ENCODE results near the gene RALY. TPM values are rescaled to one million over a fixed set of nuclear protein-coding genes. Genes with fewer than 3 reads are reported as not detected.

The RALY gene
- polyA plus RNA-seq, 1 donor: 110 TPM

DNA sequence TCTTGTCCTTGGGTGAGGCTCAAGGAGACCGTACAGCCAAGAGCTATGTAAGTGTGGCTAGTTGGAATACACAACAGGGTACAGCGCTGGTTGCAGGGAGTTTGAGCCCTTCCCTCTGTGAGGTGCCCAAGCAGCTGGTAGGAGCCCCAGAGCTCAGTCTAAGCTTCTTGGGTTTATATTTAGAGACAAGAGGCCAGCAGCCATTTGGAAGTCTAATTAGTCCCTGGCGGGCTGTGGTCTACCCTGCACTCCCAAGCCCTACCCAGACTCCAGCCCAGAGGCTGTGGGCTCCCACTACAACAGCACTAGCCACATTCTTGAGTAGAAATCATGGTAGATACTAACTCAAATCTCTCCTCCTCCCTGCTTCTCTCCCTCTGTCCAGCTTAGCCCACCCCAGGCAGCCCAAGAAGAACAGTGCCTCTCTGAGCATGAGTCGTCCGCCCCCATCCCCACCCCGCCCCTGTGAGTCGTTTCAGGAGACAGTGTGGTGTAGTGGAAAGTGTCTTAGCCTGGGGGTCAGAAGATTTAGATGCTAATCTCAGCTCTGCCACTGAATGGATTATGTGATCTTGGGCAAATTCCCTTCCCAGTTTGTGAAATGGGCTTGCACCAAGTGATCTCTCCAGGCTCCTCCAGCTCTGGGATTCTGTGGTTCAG, 80.5 kb downstream of the RALY start:
- Histone ChIP-seq H3K36me3 (ENCODE audit: control insufficient read depth, insufficient read depth, low read length) (peaks cover 70% of the 10 kb centered on the region), H3K9me3 (ENCODE audit: control insufficient read depth, low read depth, low read length) (no peaks in the 10 kb centered on the region), H3K27me3 (ENCODE audit: control insufficient read depth, insufficient read depth, low read length) (no peaks in the 10 kb centered on the region), H3K27ac (ENCODE audit: low read length) (no peak overlapping the region), H3K4me3 (ENCODE audit: low read length) (no peak overlapping the region), H3K4me1 (ENCODE audit: control insufficient read depth, insufficient read depth, low read length) (no peaks in the 10 kb centered on the region)
- no CpG with 5 or more reads among the region's 7 CpGs for WGBS (ENCODE audit: insufficient coverage, low lambda C conversion rate)
- no peak for DNase-seq

DNA sequence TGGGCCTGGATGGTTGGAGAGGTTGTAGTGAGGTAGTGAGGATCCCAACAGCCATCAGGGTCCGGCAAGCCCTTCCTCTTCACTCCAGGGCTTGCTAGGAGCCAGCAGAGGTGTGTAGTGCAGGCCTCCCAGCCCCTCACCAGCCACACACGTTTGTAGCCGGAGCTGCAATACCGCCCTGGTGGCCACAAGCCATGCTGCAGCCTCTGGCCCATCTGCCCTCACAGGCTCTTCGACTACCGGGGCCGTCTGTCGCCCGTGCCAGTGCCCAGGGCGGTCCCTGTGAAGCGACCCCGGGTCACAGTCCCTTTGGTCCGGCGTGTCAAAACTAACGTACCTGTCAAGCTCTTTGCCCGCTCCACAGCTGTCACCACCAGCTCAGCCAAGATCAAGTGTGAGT, 81.9 kb downstream of the RALY start:
- Histone ChIP-seq H3K27ac (ENCODE audit: low read length) (no peak overlapping the region), H3K36me3 (ENCODE audit: control insufficient read depth, insufficient read depth, low read length) (peaks cover 84% of the 10 kb centered on the region), H3K27me3 (ENCODE audit: control insufficient read depth, insufficient read depth, low read length) (no peaks in the 10 kb centered on the region), H3K9me3 (ENCODE audit: control insufficient read depth, low read depth, low read length) (no peaks in the 10 kb centered on the region), H3K4me1 (ENCODE audit: control insufficient read depth, insufficient read depth, low read length) (no peaks in the 10 kb centered on the region), H3K4me3 (ENCODE audit: low read length) (no peak overlapping the region)
- DNase-seq: no peak
- WGBS (ENCODE audit: insufficient coverage, low lambda C conversion rate): 100% methylated on average over 1 of the region's 16 CpGs

DNA sequence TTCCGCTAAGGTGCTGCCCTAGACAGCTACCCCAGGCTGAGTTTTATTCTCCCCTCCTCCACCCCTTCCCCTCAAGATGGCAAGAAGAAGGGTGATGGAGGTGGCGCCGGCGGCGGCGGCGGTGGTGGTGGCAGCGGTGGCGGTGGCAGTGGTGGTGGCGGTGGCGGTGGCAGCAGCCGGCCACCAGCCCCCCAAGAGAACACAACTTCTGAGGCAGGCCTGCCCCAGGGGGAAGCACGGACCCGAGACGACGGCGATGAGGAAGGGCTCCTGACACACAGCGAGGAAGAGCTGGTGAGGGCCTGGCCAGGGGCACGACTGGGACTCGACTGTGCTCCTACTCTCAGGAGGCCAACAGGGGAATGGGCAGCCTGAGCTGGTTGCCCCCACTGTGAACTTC, 83.2 kb downstream of the RALY start:
- peaks cover 92% of the 10 kb centered on the region for H3K36me3 ChIP-seq (ENCODE audit: control insufficient read depth, insufficient read depth, low read length)
- no CpG with 5 or more reads among the region's 20 CpGs for WGBS (ENCODE audit: insufficient coverage, low lambda C conversion rate)
- no peaks in the 10 kb centered on the region for H3K4me1 ChIP-seq (ENCODE audit: control insufficient read depth, insufficient read depth, low read length)
- no peak for DNase-seq
- H3K27ac ChIP-seq (ENCODE audit: low read length): no peak overlapping the region
- no peaks in the 10 kb centered on the region for H3K9me3 ChIP-seq (ENCODE audit: control insufficient read depth, low read depth, low read length)
- no peaks in the 10 kb centered on the region for H3K27me3 ChIP-seq (ENCODE audit: control insufficient read depth, insufficient read depth, low read length)
- H3K4me3 ChIP-seq (ENCODE audit: low read length): no peak overlapping the region

DNA sequence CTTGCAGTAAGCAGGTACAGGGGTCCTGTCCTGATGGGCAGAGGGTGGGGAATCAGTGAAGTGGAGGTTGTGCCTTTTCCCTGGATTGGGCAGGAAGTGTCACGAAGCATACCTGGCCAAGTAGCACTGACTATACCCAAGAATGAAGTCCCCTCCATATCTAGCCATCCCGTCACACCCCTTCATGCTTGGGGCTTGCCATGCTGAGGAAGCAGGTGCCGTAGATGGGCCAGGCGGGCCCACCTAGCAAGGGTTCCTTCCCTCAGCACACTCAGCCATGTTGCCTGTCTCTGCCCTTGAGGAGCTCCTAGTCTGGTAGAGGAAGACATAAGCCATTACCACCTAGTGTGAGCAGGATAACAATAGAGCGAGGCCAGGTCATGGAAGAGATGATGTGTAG, 84.8 kb downstream of the RALY start:
- peaks cover 94% of the 10 kb centered on the region for H3K36me3 ChIP-seq (ENCODE audit: control insufficient read depth, insufficient read depth, low read length)

GRCh38 chr20:34079818-34080217, 86.1 kb downstream of the RALY start:
- peaks cover 94% of the 10 kb centered on the region for H3K36me3 ChIP-seq (ENCODE audit: control insufficient read depth, insufficient read depth, low read length)
- WGBS (ENCODE audit: insufficient coverage, low lambda C conversion rate): no CpG with 5 or more reads among the region's 6 CpGs
- DNase-seq: no peak

More for the DNA sequence above, 84.8 kb downstream of the RALY start:
- H3K9me3 ChIP-seq (ENCODE audit: control insufficient read depth, low read depth, low read length): no peaks in the 10 kb centered on the region
- H3K27ac ChIP-seq (ENCODE audit: low read length): no peak overlapping the region
- no peak overlapping the region for H3K4me3 ChIP-seq (ENCODE audit: low read length)
- no CpG with 5 or more reads among the region's 5 CpGs for WGBS (ENCODE audit: insufficient coverage, low lambda C conversion rate)
- H3K4me1 ChIP-seq (ENCODE audit: control insufficient read depth, insufficient read depth, low read length): no peaks in the 10 kb centered on the region
- no peak for DNase-seq
- H3K27me3 ChIP-seq (ENCODE audit: control insufficient read depth, insufficient read depth, low read length): no peaks in the 10 kb centered on the region

DNA sequence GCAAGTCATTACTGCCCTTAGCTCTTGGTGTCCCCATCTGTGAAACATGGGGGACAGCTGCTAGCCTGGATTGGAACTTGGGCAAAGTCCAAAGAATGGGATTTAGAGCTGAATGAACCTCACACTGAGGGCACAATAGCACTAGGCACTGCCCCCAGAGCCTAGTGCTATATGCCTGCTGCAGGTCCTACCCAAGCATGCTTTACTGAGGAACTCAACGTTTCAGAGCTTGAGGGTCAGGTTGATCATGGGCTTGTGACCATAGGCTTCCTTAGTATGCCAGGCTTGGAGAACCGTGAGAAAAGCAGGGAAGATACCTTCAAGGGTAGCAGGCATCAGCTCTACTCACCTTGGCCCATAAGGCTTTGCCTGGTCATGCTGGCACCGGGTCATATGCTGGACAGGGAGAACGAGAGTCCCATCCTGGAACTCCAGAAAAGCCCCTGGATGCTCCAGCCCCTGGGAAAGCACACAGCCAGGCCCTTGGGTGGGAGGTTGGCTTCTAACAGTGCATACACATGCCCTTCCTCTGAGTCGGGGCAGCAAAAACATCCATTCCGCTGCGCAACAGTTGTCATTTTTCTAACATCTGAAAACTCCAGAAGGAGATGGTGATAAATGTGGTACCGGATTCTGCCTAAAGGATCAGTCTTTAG, 88.6 kb downstream of the RALY start:
- H3K4me1 ChIP-seq (ENCODE audit: control insufficient read depth, insufficient read depth, low read length): no peaks in the 10 kb centered on the region
- no peak overlapping the region for H3K4me3 ChIP-seq (ENCODE audit: low read length)
- no peak for DNase-seq
- no peak overlapping the region for H3K27ac ChIP-seq (ENCODE audit: low read length)
- no CpG with 5 or more reads among the region's 8 CpGs for WGBS (ENCODE audit: insufficient coverage, low lambda C conversion rate)
- no peaks in the 10 kb centered on the region for H3K9me3 ChIP-seq (ENCODE audit: control insufficient read depth, low read depth, low read length)
- H3K36me3 ChIP-seq (ENCODE audit: control insufficient read depth, insufficient read depth, low read length): peaks cover 86% of the 10 kb centered on the region
- H3K27me3 ChIP-seq (ENCODE audit: control insufficient read depth, insufficient read depth, low read length): no peaks in the 10 kb centered on the region

More at GRCh38 chr20:34079818-34080217, 86.1 kb downstream of the RALY start:
- Histone ChIP-seq H3K27me3 (ENCODE audit: control insufficient read depth, insufficient read depth, low read length) (no peaks in the 10 kb centered on the region), H3K9me3 (ENCODE audit: control insufficient read depth, low read depth, low read length) (no peaks in the 10 kb centered on the region), H3K27ac (ENCODE audit: low read length) (no peak overlapping the region), H3K4me1 (ENCODE audit: control insufficient read depth, insufficient read depth, low read length) (no peaks in the 10 kb centered on the region), H3K4me3 (ENCODE audit: low read length) (no peak overlapping the region)

DNA sequence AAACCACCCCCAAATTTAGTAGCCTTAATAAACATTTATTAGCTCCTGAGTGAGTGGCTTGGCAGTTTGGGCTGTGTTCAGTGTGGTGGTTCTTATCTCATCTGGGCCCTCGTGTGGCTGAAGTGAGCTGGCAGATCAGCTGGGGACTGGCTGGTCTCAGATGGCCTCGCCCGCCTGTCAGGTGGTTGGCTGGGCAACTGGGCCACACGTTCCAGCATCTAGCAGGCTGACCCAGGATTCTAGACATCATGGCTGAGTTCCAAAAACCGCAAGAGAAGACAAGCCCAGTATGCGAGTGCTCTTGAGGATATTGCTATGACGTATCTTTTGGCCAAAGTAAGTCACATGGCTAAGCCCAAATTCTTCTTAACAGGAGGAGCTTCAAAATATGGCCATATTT, 89.4 kb downstream of the RALY start:
- Histone ChIP-seq H3K27me3 (ENCODE audit: control insufficient read depth, insufficient read depth, low read length) (no peaks in the 10 kb centered on the region), H3K27ac (ENCODE audit: low read length) (no peak overlapping the region), H3K9me3 (ENCODE audit: control insufficient read depth, low read depth, low read length) (no peaks in the 10 kb centered on the region), H3K4me3 (ENCODE audit: low read length) (no peak overlapping the region), H3K4me1 (ENCODE audit: control insufficient read depth, insufficient read depth, low read length) (no peaks in the 10 kb centered on the region), H3K36me3 (ENCODE audit: control insufficient read depth, insufficient read depth, low read length) (peaks cover 85% of the 10 kb centered on the region)
- WGBS (ENCODE audit: insufficient coverage, low lambda C conversion rate): no CpG with 5 or more reads among the region's 7 CpGs
- DNase-seq: peak in 1 of 2 donors; percentile 24

DNA sequence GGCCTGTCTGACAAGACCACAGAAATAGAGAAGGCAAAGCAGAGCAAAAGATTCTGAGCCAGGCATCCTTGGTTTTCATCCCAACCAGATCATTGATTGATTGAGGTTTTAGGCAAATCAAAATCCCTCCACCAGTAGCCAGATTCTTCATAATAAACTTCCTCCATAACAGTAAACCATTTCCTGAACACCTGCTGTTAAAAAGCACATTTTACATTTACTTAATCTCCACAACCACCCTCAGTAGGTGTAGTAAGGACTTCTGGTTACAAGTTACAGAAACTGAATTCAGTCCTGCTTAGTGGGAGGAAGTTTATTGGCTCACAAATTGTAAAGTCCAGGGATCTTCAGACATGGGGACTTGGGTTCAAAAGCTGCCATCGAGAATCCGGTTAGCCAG, 90.1 kb downstream of the RALY start:
- Histone ChIP-seq H3K27ac (ENCODE audit: low read length) (no peak overlapping the region), H3K4me3 (ENCODE audit: low read length) (no peak overlapping the region), H3K36me3 (ENCODE audit: control insufficient read depth, insufficient read depth, low read length) (peaks cover 85% of the 10 kb centered on the region), H3K4me1 (ENCODE audit: control insufficient read depth, insufficient read depth, low read length) (no peaks in the 10 kb centered on the region), H3K27me3 (ENCODE audit: control insufficient read depth, insufficient read depth, low read length) (no peaks in the 10 kb centered on the region), H3K9me3 (ENCODE audit: control insufficient read depth, low read depth, low read length) (no peaks in the 10 kb centered on the region)
- DNase-seq: no peak
- WGBS (ENCODE audit: insufficient coverage, low lambda C conversion rate): no CpG with 5 or more reads among the region's 2 CpGs

- H3K27ac ChIP-seq (ENCODE audit: low read length): no peak overlapping the region
- no peak for DNase-seq
- H3K36me3 ChIP-seq (ENCODE audit: control insufficient read depth, insufficient read depth, low read length): peaks cover 84% of the 10 kb centered on the region
- no peaks in the 10 kb centered on the region for H3K4me1 ChIP-seq (ENCODE audit: control insufficient read depth, insufficient read depth, low read length)
- WGBS (ENCODE audit: insufficient coverage, low lambda C conversion rate): no CpG with 5 or more reads among the region's 9 CpGs
- H3K9me3 ChIP-seq (ENCODE audit: control insufficient read depth, low read depth, low read length): no peaks in the 10 kb centered on the region
- H3K27me3 ChIP-seq (ENCODE audit: control insufficient read depth, insufficient read depth, low read length): no peaks in the 10 kb centered on the region
- no peak overlapping the region for H3K4me3 ChIP-seq (ENCODE audit: low read length)
Measured at GRCh38 chr20:34084227-34084923, 90.7 kb downstream of the RALY start.

DNA sequence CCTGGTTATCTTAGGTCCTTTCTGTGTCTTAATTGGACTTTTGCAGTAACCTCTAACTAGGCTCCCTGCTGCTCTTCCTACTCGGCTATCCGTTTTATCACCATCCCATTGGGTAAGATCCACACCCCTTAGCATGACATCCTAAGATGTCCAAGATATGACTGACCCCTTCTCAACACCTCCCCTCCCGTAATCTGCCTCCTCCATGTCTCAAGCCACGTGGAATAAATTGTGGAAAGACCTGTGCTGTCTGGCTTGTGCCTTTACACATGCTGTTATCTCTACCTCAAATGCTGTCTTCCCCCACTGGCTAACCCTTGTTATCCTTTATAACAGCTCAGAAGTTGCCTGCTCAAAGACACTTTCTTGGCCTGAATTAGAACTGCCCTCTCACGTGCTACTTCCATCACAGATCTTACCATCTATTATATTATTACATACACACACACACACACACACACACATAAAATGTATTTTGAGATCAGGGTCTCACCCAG, 91.9 kb downstream of the RALY start:
- DNase-seq: no peak
- Histone ChIP-seq H3K36me3 (ENCODE audit: control insufficient read depth, insufficient read depth, low read length) (peaks cover 81% of the 10 kb centered on the region), H3K27ac (ENCODE audit: low read length) (no peak overlapping the region), H3K4me3 (ENCODE audit: low read length) (no peak overlapping the region), H3K9me3 (ENCODE audit: control insufficient read depth, low read depth, low read length) (no peaks in the 10 kb centered on the region), H3K4me1 (ENCODE audit: control insufficient read depth, insufficient read depth, low read length) (no peaks in the 10 kb centered on the region), H3K27me3 (ENCODE audit: control insufficient read depth, insufficient read depth, low read length) (no peaks in the 10 kb centered on the region)
- 79% methylated on average over 3 of the region's 5 CpGs for WGBS (ENCODE audit: insufficient coverage, low lambda C conversion rate)

Measured in large intestine (tissue), 3 donors.